ENCODE results near the gene NUDT14. TPM values are rescaled to one million over a fixed set of nuclear protein-coding genes. Genes with fewer than 3 reads are reported as not detected.

NUDT14 gene
- total RNA-seq, 3 donors from 2014 or later, result 5.2 to 7.0 (median 5.7) TPM

- ATAC-seq, result peak; percentile 3 to 9
Measured at GRCh38 chr14:105168093-105168420, 13.1 kb downstream of the NUDT14 start.

DNA sequence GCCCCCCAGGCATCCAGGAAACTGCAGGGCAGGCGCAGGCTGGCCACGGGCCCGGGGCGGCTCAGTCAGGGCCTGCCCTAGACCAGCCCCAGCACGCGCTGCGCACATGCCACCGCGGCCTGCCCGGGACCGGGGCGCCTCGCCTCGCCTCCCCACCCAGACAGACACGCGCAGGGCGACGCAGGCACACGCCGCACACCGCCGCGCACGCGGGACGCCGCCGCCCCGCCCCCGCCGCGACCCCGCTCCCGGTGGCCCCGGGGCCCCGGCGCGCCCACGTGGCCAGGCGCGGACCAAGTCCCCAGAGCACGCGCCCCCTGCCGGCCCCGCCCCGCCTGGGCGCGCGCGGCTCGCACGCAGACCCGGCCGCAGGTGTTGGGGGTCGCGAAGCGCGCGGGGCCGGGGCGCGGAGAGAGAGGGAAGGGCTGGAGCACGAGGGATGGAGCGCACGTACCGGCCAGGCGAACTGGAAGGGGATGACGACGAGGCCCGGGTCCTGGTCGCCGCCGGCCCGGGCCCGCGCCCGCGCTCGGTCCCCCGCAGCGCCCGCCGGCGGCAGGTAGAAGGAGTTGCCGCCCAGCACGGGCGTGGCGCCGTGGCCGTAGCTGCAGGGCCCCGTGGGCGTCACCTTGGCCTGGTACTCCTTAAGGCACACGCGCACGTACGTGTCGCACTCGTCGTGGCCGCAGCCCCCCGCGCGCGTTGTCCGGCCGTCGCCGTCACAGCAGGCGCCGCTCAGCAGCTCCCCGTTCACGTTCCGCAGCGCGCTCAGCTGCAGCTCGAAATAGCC is 13.6 kb downstream of the NUDT14 start:
- Mint-ChIP-seq H3K36me3 (ENCODE audit: insufficient read depth) (no peaks in the 10 kb centered on the region), H3K4me1 (ENCODE audit: low read depth) (peaks cover 10% of the 10 kb centered on the region), H3K4me3 (peak overlapping the region; percentile 59), H3K27me3 (ENCODE audit: low read depth) (peaks cover 15% of the 10 kb centered on the region), H3K9me3 (no peaks in the 10 kb centered on the region)
- no peak for DNase-seq
- ATAC-seq, result peak; percentile 8 to 11

More at GRCh38 chr14:105168093-105168420, 13.1 kb downstream of the NUDT14 start:
- Mint-ChIP-seq H3K4me3 (peak overlapping the region; percentile 59), H3K36me3 (ENCODE audit: insufficient read depth) (no peaks in the 10 kb centered on the region), H3K27me3 (ENCODE audit: low read depth) (peaks cover 15% of the 10 kb centered on the region), H3K9me3 (no peaks in the 10 kb centered on the region), H3K4me1 (ENCODE audit: low read depth) (peaks cover 10% of the 10 kb centered on the region)
- DNase-seq, result no peak

- no peak for DNase-seq
- no peak for ATAC-seq
- Mint-ChIP-seq H3K27me3 (ENCODE audit: low read depth) (peaks cover 13% of the 10 kb centered on the region), H3K4me3 (peak overlapping the region; percentile 46), H3K36me3 (ENCODE audit: insufficient read depth) (no peaks in the 10 kb centered on the region), H3K4me1 (ENCODE audit: low read depth) (peaks cover 8% of the 10 kb centered on the region), H3K9me3 (no peaks in the 10 kb centered on the region)
Measured at GRCh38 chr14:105166571-105167302, 14.4 kb downstream of the NUDT14 start.

GRCh38 chr14:105165761-105166485 is 15.2 kb downstream of the NUDT14 start:
- ATAC-seq, result no peak
- H3K4me3 Mint-ChIP-seq, result no peak overlapping the region
- H3K4me1 Mint-ChIP-seq (ENCODE audit: low read depth), result peaks cover 7% of the 10 kb centered on the region
- no peak for DNase-seq
- H3K36me3 Mint-ChIP-seq (ENCODE audit: insufficient read depth), result no peaks in the 10 kb centered on the region
- peaks cover 13% of the 10 kb centered on the region for H3K27me3 Mint-ChIP-seq (ENCODE audit: low read depth)
- H3K9me3 Mint-ChIP-seq, result no peaks in the 10 kb centered on the region

DNA sequence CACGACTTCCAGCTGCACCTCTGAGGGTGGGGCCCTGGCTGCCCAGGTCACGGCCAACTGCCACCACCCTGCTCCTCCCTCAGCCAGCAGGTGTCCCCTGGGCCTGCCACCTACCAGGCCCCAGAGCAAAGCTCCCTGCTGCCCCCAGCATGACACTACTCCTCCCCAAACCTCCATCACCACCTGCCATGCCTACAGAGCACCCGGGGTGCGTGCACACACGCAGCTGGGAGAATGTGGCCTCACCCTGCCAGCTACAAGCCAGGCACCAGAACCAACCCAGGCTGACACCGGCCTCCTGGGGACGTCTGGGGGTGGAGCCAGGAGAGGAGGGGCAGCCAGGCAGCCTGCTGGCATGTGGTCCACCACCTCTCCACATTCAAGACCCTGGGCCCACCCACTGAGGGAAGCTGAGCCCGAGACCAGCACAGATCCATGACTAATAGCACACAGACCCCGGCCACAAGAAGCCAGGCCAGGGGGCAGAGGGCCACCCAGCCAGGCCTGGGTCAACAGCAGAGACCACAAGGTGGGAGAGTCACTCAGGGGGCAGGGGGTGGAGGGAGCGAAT is 15.9 kb downstream of the NUDT14 start:
- ATAC-seq, result no peak
- Mint-ChIP-seq H3K4me3 (no peak overlapping the region), H3K27me3 (ENCODE audit: low read depth) (peaks cover 13% of the 10 kb centered on the region), H3K4me1 (ENCODE audit: low read depth) (peaks cover 6% of the 10 kb centered on the region), H3K9me3 (no peaks in the 10 kb centered on the region), H3K36me3 (ENCODE audit: insufficient read depth) (no peaks in the 10 kb centered on the region)
- DNase-seq, result no peak

- DNase-seq, result no peak
- H3K4me1 Mint-ChIP-seq (ENCODE audit: low read depth), result no peaks in the 10 kb centered on the region
- no peaks in the 10 kb centered on the region for H3K9me3 Mint-ChIP-seq
- peaks cover 5% of the 10 kb centered on the region for H3K27me3 Mint-ChIP-seq (ENCODE audit: low read depth)
- no peak overlapping the region for H3K4me3 Mint-ChIP-seq
- no peaks in the 10 kb centered on the region for H3K36me3 Mint-ChIP-seq (ENCODE audit: insufficient read depth)
- no peak for ATAC-seq
Measured at GRCh38 chr14:105163040-105163742, 17.9 kb downstream of the NUDT14 start.

- DNase-seq (no peak), ATAC-seq (no peak)
- no peaks in the 10 kb centered on the region for H3K9me3 Mint-ChIP-seq
- no peaks in the 10 kb centered on the region for H3K36me3 Mint-ChIP-seq (ENCODE audit: insufficient read depth)
- H3K4me3 Mint-ChIP-seq, result no peak overlapping the region
- no peaks in the 10 kb centered on the region for H3K4me1 Mint-ChIP-seq (ENCODE audit: low read depth)
- peaks cover 5% of the 10 kb centered on the region for H3K27me3 Mint-ChIP-seq (ENCODE audit: low read depth)
Measured at GRCh38 chr14:105162669-105162979, 18.5 kb downstream of the NUDT14 start.

GRCh38 chr14:105161964-105162668 is 19.0 kb downstream of the NUDT14 start:
- peaks cover 5% of the 10 kb centered on the region for H3K27me3 Mint-ChIP-seq (ENCODE audit: low read depth)
- no peak for ATAC-seq
- no peak overlapping the region for H3K4me3 Mint-ChIP-seq
- no peak for DNase-seq
- no peaks in the 10 kb centered on the region for H3K4me1 Mint-ChIP-seq (ENCODE audit: low read depth)
- H3K36me3 Mint-ChIP-seq (ENCODE audit: insufficient read depth), result no peaks in the 10 kb centered on the region
- no peaks in the 10 kb centered on the region for H3K9me3 Mint-ChIP-seq

- Mint-ChIP-seq H3K4me1 (ENCODE audit: low read depth) (no peaks in the 10 kb centered on the region), H3K9me3 (no peaks in the 10 kb centered on the region), H3K27me3 (ENCODE audit: low read depth) (no peaks in the 10 kb centered on the region), H3K36me3 (ENCODE audit: insufficient read depth) (no peaks in the 10 kb centered on the region), H3K4me3 (no peak overlapping the region)
- DNase-seq, result no peak
- ATAC-seq, result no peak
Measured at GRCh38 chr14:105161309-105161708, 19.8 kb downstream of the NUDT14 start.

GRCh38 chr14:105160776-105161175 is 20.3 kb downstream of the NUDT14 start:
- Mint-ChIP-seq H3K4me1 (ENCODE audit: low read depth) (no peaks in the 10 kb centered on the region), H3K4me3 (no peak overlapping the region)
- DNase-seq, result no peak

DNA sequence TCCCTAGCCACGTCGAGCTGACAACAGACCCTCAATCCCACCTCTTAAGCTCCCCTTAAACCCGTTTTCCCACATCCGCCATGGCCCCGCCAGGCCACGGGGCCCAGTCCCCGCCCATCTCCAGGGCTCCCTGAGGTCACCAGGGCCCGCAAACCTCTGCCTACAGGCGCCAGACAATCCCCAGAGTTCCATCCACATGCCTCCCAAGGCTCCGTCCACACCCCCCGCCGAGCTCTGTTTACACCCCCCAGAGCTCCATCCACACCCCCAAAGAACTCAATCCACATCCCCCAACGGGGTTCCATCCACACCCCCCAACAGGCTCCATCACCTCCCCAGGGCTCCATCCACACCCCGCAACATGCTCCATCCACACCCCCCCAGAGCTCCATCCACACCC is 21.8 kb downstream of the NUDT14 start:
- no peaks in the 10 kb centered on the region for H3K27me3 Mint-ChIP-seq (ENCODE audit: low read depth)
- no peaks in the 10 kb centered on the region for H3K4me1 Mint-ChIP-seq (ENCODE audit: low read depth)
- no peak for DNase-seq
- no peaks in the 10 kb centered on the region for H3K36me3 Mint-ChIP-seq (ENCODE audit: insufficient read depth)
- H3K4me3 Mint-ChIP-seq, result no peak overlapping the region
- H3K9me3 Mint-ChIP-seq, result no peaks in the 10 kb centered on the region
- ATAC-seq, result no peak

More at GRCh38 chr14:105160776-105161175, 20.3 kb downstream of the NUDT14 start:
- H3K27me3 Mint-ChIP-seq (ENCODE audit: low read depth), result no peaks in the 10 kb centered on the region
- H3K9me3 Mint-ChIP-seq, result no peaks in the 10 kb centered on the region
- ATAC-seq, result no peak
- H3K36me3 Mint-ChIP-seq (ENCODE audit: insufficient read depth), result no peaks in the 10 kb centered on the region

GRCh38 chr14:105158794-105159193 is 22.3 kb downstream of the NUDT14 start:
- H3K4me3 Mint-ChIP-seq, result no peak overlapping the region
- no peaks in the 10 kb centered on the region for H3K9me3 Mint-ChIP-seq
- H3K27me3 Mint-ChIP-seq (ENCODE audit: low read depth), result no peaks in the 10 kb centered on the region
- no peaks in the 10 kb centered on the region for H3K36me3 Mint-ChIP-seq (ENCODE audit: insufficient read depth)
- DNase-seq, result no peak
- no peaks in the 10 kb centered on the region for H3K4me1 Mint-ChIP-seq (ENCODE audit: low read depth)
- ATAC-seq, result no peak

GRCh38 chr14:105157872-105158271 is 23.2 kb downstream of the NUDT14 start:
- no peak for DNase-seq
- Mint-ChIP-seq H3K4me1 (ENCODE audit: low read depth) (no peaks in the 10 kb centered on the region), H3K36me3 (ENCODE audit: insufficient read depth) (no peaks in the 10 kb centered on the region), H3K9me3 (no peaks in the 10 kb centered on the region), H3K4me3 (no peak overlapping the region), H3K27me3 (ENCODE audit: low read depth) (no peaks in the 10 kb centered on the region)
- no peak for ATAC-seq

All from activated T-cell treated with anti-CD3 and anti-CD28 coated beads, Interleukin-2, amount 50 U/mL, for 4 hours (primary cell).